ENCODE results near the gene FAM184B.

GRCh38 chr4:17680559-17681280 lies 100.7 kb downstream of the FAM184B start:
- TF ChIP-seq CTCF (IDR thresholded peaks at IDR 0.05 in 8 of 11, conservative IDR thresholded peaks at IDR 0.05 in 3 of 11) (no peak), POLR2AphosphoS5 (IDR thresholded peaks at IDR 0.05) (no peak)

Measured in spleen (tissue), 7 donors.